NCI-H1092 (cell line): ENCODE results near the gene KCTD5.

ENCODE experiments used
- DNase-seq: peaks from one replicate; lab custom pipeline; 2025; lab: John Stamatoyannopoulos, UW

KCTD5 gene

DNA sequence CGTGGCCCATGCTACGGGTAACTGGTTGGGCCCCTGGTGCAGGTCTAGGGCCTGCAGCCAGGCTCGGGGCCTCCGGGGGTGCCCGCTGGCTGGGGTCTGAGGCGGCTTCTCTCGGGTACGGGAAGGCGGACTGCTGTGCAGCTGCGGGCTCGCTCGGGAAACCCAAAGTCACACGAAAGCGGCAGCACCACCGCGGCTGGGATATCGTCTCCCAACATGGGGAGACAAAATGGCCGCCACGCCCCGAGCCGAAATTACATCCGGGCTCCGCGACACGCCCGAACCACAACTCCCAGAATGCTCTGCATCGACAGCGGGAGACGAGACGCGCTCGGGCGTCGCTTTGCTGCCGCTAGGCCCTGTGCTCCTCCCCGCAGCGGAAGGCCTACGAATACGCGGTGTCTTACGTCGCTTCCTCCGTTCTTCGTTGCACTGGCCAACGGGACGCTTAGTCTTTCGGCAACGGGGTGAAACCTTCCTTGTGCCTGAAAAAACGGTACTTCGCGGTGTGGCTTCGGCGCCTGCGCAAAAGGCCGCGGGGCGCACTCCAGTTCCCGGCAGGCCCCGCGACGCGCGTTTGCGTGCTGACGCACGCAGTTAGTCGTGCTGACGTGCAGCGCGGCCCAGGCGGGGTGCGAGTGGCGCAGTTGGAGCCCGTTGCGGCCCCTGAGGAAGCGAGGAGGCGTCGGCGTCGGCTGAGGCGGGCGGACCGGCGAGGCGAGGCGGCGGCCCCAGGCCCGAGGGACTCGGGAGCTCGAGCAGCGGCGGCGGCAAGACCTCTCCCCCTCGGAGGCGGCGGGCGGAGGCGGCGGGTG is 69.9 kb downstream of the KCTD5 start, which contains the start of gene SRRM2:
Gene SRRM2 (plus strand): TSS at position 604 of the 815 bp plus-strand sequence. CDS start 3,727 bp downstream, outside the sequence.
- DNase-seq: peak; percentile 96

DNA sequence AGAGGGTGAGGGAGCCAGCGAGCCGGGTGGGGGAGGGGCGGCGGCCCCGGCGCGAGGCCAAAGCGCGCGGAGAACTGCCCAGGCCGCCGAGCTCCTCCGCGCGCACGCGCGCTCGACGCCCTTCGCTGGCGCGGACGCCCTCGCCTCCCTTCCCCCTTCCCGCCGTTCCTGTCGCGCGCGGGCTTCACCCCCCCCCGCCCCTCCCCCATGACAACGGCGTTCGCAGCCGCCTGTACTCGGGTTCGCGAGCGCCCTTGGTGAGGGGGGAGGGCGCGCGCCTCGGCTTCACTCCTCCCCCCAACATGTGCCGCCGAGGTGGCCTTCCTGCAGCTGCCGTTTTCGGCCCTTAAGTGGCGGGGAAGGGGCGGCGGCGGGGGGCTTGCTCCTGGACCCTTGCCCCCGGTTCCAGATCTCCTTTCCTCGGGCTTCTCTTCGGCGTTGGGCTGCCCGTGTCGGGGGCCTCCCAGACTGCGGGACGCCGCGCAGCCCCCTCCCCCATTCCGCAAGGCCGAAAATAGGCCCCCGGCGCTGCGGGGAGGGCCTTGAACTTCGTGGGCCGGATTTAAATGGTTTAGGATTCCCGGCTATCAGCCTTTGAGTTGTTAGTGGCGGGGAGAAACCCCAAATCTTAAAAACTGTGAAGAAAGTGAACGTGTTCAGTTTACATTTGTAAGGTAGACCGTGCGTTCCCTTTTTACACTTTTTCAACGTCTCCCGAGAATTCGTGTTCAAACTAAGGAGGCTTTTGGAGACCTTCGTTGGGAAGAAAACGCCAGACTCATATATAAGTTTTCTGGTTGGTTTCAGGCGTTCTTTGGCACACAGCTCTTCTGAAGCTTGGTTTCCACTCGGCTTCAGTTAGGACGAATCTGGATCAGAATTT is 70.8 kb downstream of the KCTD5 start:
- peak; percentile 75 for DNase-seq

DNA sequence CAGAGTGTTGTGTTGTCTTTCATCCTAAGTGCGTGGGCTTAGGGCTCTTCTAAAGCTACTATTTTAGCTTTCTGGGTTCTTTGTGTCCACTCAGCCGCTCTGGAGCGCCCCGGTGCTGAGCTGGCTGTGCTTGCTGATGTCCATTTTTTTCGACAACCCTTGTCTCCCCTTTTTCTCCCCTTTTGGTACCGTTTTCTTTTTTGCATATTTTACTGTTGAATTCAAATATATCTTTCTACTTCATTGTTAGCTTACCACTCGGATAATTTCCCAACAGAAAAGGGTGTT is 71.4 kb downstream of the KCTD5 start:
- DNase-seq: no peak

DNA sequence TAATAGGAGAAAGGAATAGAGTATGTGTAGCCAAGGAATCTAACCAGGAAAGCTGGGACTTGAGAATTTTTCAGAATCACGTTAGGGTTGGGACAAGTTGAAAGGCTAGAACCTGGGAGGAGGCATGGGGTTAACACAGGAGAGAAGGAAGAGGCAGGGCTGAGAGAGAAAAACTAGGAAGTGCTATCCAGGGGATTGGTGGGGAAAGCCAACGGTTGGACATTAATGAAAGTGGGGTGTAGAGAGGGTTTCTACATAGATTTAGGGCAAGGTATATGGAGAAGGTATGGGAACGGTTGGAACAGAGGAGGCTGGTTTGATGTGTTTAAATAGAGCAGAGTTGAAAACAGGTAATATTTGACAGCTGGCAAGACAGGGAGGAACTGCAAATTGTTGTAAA is 72.8 kb downstream of the KCTD5 start:
- DNase-seq: no peak

DNA sequence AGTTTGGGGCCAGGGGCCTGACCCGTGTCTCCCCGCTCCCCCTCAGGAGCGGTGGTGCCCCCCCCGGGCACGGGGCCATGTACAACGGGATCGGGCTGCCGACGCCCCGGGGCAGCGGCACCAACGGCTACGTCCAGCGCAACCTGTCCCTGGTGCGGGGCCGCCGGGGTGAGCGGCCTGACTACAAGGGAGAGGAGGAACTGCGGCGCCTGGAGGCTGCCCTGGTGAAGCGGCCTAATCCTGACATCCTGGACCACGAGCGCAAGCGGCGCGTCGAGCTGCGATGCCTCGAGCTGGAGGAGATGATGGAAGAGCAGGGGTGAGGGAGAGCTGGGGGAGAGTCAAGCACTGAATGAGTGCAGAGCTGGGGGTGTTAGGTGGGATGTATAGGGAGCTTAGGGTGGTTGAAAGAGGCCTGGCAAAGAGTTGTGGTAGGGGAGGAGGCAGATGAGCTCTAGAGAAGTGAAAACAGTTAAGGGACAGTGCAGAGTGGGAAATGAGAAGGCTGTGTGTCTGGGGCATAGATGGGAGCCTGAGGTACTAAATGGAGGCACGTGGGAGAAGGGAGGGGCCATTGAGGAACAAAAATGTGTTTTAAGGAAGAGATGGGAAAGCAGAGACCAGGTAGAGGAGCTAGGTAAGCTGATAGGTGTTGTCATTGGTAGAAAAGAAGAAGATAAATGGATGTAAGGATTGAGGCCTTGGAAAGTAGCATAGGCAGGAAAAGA is 74.1 kb downstream of the KCTD5 start:
- DNase-seq: no peak

DNA sequence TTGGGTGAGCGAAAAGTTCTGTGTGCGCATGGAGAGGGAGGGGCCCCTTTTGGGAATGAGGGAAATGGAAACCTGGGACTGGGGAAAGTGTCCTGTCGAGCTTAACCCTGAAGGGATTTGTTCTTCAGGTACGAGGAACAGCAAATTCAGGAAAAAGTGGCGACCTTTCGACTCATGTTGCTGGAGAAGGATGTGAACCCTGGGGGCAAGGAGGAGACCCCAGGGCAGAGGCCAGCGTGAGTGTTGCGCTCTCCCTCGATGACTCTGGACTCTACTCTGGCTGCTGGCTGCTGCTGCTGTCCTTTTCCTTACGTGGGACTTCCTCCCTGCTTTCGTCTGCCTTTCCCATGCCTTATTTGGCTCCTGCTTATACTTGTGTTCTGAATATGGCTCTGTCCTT is 75.0 kb downstream of the KCTD5 start:
- no peak for DNase-seq
